GM21526 (cell line): ENCODE data around the gene TRMT112.
"Not testable (repeated sequence)": the region's sequence is repeated elsewhere in the genome, so short reads cannot be mapped to it uniquely, and the experiment has no call there.

ENCODE experiments used
- ATAC-seq: cut with Tn5 transposase; IDR thresholded peaks from one replicate; pipeline ENCODE4 v1.9.1; 2021; ENCODE audit warnings: moderate library complexity; ENCODE audit not compliant: unreplicated experiment, low FRiP score

The TRMT112 gene

GRCh38 chr11:64314805-64315561 lies 2.4 kb downstream of the TRMT112 start:
- no peak for ATAC-seq

GRCh38 chr11:64314146-64314804 lies 3.1 kb downstream of the TRMT112 start:
- no peak for ATAC-seq

GRCh38 chr11:64313491-64314145 lies 3.7 kb downstream of the TRMT112 start:
- no peak for ATAC-seq

GRCh38 chr11:64312947-64313346 lies 4.4 kb downstream of the TRMT112 start:
- no peak for ATAC-seq

- ATAC-seq, result not testable (repeated sequence)
Observed at GRCh38 chr11:64307795-64308194, 9.6 kb downstream of the TRMT112 start.

GRCh38 chr11:64306876-64307622 lies 10.3 kb downstream of the TRMT112 start:
- ATAC-seq, result no peak

- no peak for ATAC-seq
Observed at GRCh38 chr11:64306563-64306875, 10.8 kb downstream of the TRMT112 start.

- ATAC-seq, result peak; percentile 12
Observed at GRCh38 chr11:64305691-64306562, 11.4 kb downstream of the TRMT112 start.

- peak; percentile 53 for ATAC-seq
Observed at GRCh38 chr11:64305075-64305690, 12.2 kb downstream of the TRMT112 start, which contains the start of gene ESRRA. Gene ESRRA (plus strand): TSS chr11:64305524. CDS start chr11:64307180, 1,656 bp downstream.

GRCh38 chr11:64304316-64305072 lies 12.9 kb downstream of the TRMT112 start:
- ATAC-seq, result peak; percentile 27

- ATAC-seq, result peak; percentile 0
Observed at GRCh38 chr11:64304032-64304315, 13.4 kb downstream of the TRMT112 start.

- no peak for ATAC-seq
Observed at GRCh38 chr11:64303109-64304031, 14.0 kb downstream of the TRMT112 start.

- ATAC-seq, result no peak
Observed at GRCh38 chr11:64299847-64300648, 17.3 kb downstream of the TRMT112 start, which contains the start of gene CATSPERZ. Gene CATSPERZ (plus strand): TSS chr11:64300358. CDS start chr11:64300411, 53 bp downstream.

GRCh38 chr11:64298966-64299846 lies 18.2 kb downstream of the TRMT112 start:
- no peak for ATAC-seq

GRCh38 chr11:64297699-64298358 lies 19.5 kb downstream of the TRMT112 start:
- no peak for ATAC-seq
